ENCODE data around the gene RNF186.

DNA sequence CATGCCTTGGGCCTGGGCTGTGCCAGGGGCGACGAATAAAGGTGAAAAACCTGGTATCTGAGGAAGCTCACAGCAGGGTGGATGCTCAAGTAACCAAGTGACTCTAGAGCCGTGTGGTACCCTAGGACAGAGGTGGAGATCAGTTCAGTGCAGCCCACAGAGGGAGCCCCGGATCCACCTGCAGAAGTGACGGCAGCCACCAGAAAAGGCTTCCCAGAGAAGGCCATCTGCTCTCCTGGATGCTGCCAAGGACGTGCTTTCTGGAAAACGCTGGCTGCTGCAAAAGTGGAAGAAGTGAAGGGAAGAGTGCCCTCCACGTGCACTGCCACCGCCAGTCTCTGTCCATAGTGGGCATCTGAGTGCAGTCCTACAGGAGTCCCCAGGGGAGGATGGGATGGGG is 43.0 kb downstream of the RNF186 start:
- TF ChIP-seq YY1 (IDR thresholded peaks at IDR 0.05; ENCODE audit: insufficient read depth, insufficient replicate concordance, low read depth, low read length) (no peak), ZFP37 (CRISPR knock-in tag; IDR thresholded peaks at IDR 0.05; ENCODE audit: borderline replicate concordance) (no peak), KLF13 (CRISPR knock-in tag; IDR thresholded peaks at IDR 0.05) (no peak), FOSL1 (CRISPR knock-in tag; IDR thresholded peaks at IDR 0.05; ENCODE audit: borderline replicate concordance) (no peak), MAFK (conservative IDR thresholded peaks at IDR 0.05 in 1 of 2, IDR thresholded peaks at IDR 0.05 in 1 of 2; ENCODE audit: low read length in 2 of 2) (no peak), DPF2 (CRISPR knock-in tag; IDR thresholded peaks at IDR 0.05; ENCODE audit: borderline replicate concordance, low read depth) (no peak), TARDBP (CRISPR knock-in tag; IDR thresholded peaks at IDR 0.05) (no peak), EZH2 (conservative IDR thresholded peaks at IDR 0.05; ENCODE audit: low read depth, low read length) (no peak), MYC (CRISPR knock-in tag; IDR thresholded peaks at IDR 0.05; ENCODE audit: borderline replicate concordance) (no peak)
- TF ChIP-seq, protein P1, sequence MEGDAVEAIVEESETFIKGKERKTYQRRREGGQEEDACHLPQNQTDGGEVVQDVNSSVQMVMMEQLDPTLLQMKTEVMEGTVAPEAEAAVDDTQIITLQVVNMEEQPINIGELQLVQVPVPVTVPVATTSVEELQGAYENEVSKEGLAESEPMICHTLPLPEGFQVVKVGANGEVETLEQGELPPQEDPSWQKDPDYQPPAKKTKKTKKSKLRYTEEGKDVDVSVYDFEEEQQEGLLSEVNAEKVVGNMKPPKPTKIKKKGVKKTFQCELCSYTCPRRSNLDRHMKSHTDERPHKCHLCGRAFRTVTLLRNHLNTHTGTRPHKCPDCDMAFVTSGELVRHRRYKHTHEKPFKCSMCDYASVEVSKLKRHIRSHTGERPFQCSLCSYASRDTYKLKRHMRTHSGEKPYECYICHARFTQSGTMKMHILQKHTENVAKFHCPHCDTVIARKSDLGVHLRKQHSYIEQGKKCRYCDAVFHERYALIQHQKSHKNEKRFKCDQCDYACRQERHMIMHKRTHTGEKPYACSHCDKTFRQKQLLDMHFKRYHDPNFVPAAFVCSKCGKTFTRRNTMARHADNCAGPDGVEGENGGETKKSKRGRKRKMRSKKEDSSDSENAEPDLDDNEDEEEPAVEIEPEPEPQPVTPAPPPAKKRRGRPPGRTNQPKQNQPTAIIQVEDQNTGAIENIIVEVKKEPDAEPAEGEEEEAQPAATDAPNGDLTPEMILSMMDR (CRISPR knock-in tag; IDR thresholded peaks at IDR 0.05) = peak; percentile 49
- TF ChIP-seq, protein P2, sequence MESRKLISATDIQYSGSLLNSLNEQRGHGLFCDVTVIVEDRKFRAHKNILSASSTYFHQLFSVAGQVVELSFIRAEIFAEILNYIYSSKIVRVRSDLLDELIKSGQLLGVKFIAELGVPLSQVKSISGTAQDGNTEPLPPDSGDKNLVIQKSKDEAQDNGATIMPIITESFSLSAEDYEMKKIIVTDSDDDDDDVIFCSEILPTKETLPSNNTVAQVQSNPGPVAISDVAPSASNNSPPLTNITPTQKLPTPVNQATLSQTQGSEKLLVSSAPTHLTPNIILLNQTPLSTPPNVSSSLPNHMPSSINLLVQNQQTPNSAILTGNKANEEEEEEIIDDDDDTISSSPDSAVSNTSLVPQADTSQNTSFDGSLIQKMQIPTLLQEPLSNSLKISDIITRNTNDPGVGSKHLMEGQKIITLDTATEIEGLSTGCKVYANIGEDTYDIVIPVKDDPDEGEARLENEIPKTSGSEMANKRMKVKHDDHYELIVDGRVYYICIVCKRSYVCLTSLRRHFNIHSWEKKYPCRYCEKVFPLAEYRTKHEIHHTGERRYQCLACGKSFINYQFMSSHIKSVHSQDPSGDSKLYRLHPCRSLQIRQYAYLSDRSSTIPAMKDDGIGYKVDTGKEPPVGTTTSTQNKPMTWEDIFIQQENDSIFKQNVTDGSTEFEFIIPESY (CRISPR knock-in tag; IDR thresholded peaks at IDR 0.05) = no peak

Measured in HepG2 (cell line).